Right forelimb (tissue), 1 donor: ENCODE results near the gene KCNIP4.

Experiments
- DNase-seq: peaks from one replicate; pipeline ENCODE4 v3.0.0-alpha.2; 2018

The KCNIP4 gene

GRCh38 chr4:21327976-21328700 is 620.4 kb downstream of the KCNIP4 start:
- DNase-seq, result no peak

- DNase-seq, result no peak
These were observed 628.5 kb downstream of the KCNIP4 start for GRCh38 chr4:21320034-21320433.

GRCh38 chr4:21307709-21308108 is 640.9 kb downstream of the KCNIP4 start:
- DNase-seq, result no peak

- no peak for DNase-seq
These were observed 644.1 kb downstream of the KCNIP4 start for GRCh38 chr4:21304540-21304887.

GRCh38 chr4:21290562-21290961 is 658.0 kb downstream of the KCNIP4 start:
- no peak for DNase-seq

GRCh38 chr4:21276046-21276445 is 672.5 kb downstream of the KCNIP4 start:
- no peak for DNase-seq

GRCh38 chr4:21271439-21272052 is 677.0 kb downstream of the KCNIP4 start:
- DNase-seq, result no peak

GRCh38 chr4:21248331-21248730 is 700.2 kb downstream of the KCNIP4 start:
- no peak for DNase-seq

- DNase-seq, result no peak
These were observed 706.4 kb downstream of the KCNIP4 start for GRCh38 chr4:21242163-21242562.

- no peak for DNase-seq
These were observed 721.7 kb downstream of the KCNIP4 start for GRCh38 chr4:21226637-21227538.

GRCh38 chr4:21211846-21212245 is 736.7 kb downstream of the KCNIP4 start:
- no peak for DNase-seq

GRCh38 chr4:21209860-21210259 is 738.7 kb downstream of the KCNIP4 start:
- DNase-seq, result no peak

GRCh38 chr4:21205821-21206531 is 742.6 kb downstream of the KCNIP4 start:
- no peak for DNase-seq

- DNase-seq, result no peak
These were observed 745.2 kb downstream of the KCNIP4 start for GRCh38 chr4:21203416-21203815.

- no peak for DNase-seq
These were observed 745.6 kb downstream of the KCNIP4 start for GRCh38 chr4:21202959-21203358.

- DNase-seq, result no peak
These were observed 749.9 kb downstream of the KCNIP4 start for GRCh38 chr4:21198683-21199082.

GRCh38 chr4:21195682-21196081 is 752.9 kb downstream of the KCNIP4 start:
- no peak for DNase-seq

- DNase-seq, result no peak
These were observed 756.2 kb downstream of the KCNIP4 start for GRCh38 chr4:21192367-21192766.

GRCh38 chr4:21191317-21191716 is 757.3 kb downstream of the KCNIP4 start:
- no peak for DNase-seq

- no peak for DNase-seq
These were observed 763.8 kb downstream of the KCNIP4 start for GRCh38 chr4:21184788-21185187.

- no peak for DNase-seq
These were observed 766.9 kb downstream of the KCNIP4 start for GRCh38 chr4:21181716-21182115.

GRCh38 chr4:21177871-21178270 is 770.7 kb downstream of the KCNIP4 start:
- no peak for DNase-seq

- DNase-seq, result no peak
These were observed 771.5 kb downstream of the KCNIP4 start for GRCh38 chr4:21177092-21177491.
